CD14-positive monocyte (primary cell): Measurements from ENCODE around the gene SERPINB4. TPM values are rescaled to one million over a fixed set of nuclear protein-coding genes. Genes with fewer than 3 reads are reported as not detected.

Experiments
- DNase-seq, 3 donors: peaks; one replicate each; pipeline ENCODE4 v3.0.0-alpha.2; 2011 to 2022
- H2AFZ ChIP-seq: 2 replicates; pipeline ENCODE4 v1.6.0; 2012; ENCODE audit warnings: mild to moderate bottlenecking, low read depth, low read length, inconsistent platforms; ENCODE audit not compliant: insufficient read depth, poor library complexity, severe bottlenecking
- H3K27ac ChIP-seq, 2 donors: 1 replicate in 1 of 2; 2 replicates in 1 of 2; pipeline ENCODE4 v1.5.1; 2012 to 2013; ENCODE audit warnings: low read length in 2 of 2, control low read depth in 1 of 2, inconsistent platforms in 1 of 2, low read depth in 1 of 2, mild to moderate bottlenecking in 1 of 2
- H3K27me3 ChIP-seq, 2 donors: one replicate each; pipeline versions ENCODE4 v1.6.0 to v1.6.1; 2011 to 2013; ENCODE audit warnings: low read length in 2 of 2; ENCODE audit not compliant: control insufficient read depth in 2 of 2, insufficient read depth in 2 of 2
- H3K36me3 ChIP-seq, 2 donors: replicated peaks in 1 of 2; 1 replicate in 1 of 2; 2 replicates in 1 of 2; pipeline versions ENCODE4 v1.5.1 to v1.6.1; 2012 to 2013; ENCODE audit warnings: low read length in 2 of 2, control low read depth in 1 of 2, inconsistent platforms in 1 of 2, mild to moderate bottlenecking in 1 of 2; ENCODE audit not compliant: insufficient read depth in 2 of 2, control insufficient read depth in 1 of 2
- H3K4me1 ChIP-seq, 2 donors: 1 replicate in 1 of 2; 2 replicates in 1 of 2; pipeline versions ENCODE4 v1.5.1 to v1.6.1; 2012 to 2013; ENCODE audit warnings: low read length in 2 of 2, control low read depth in 1 of 2, inconsistent platforms in 1 of 2, mild to moderate bottlenecking in 1 of 2, moderate library complexity in 1 of 2; ENCODE audit not compliant: insufficient read depth in 2 of 2, control insufficient read depth in 1 of 2
- H3K4me2 ChIP-seq: replicated peaks from 2 replicates; pipeline ENCODE3; 2012; ENCODE audit warnings: low read length, moderate library complexity, mild to moderate bottlenecking; ENCODE audit not compliant: poor library complexity, severe bottlenecking; ENCODE audit errors: extremely low read depth
- H3K4me3 ChIP-seq, 3 experiments: fragments of 200-600 bp in 1 of 3; sonication (generic) in 1 of 3; replicated peaks in 1 of 3; 1 replicate in 2 of 3; 2 replicates in 1 of 3; pipeline ENCODE4 v1.5.1; 2011 to 2013; ENCODE audit warnings: low read length in 3 of 3, mild to moderate bottlenecking in 3 of 3, control low read depth in 2 of 3, low read depth in 2 of 3, inconsistent platforms in 1 of 3, moderate library complexity in 1 of 3
- H3K79me2 ChIP-seq: 2 replicates; pipeline ENCODE4 v1.6.0; 2012; ENCODE audit warnings: mild to moderate bottlenecking, control low read depth, inconsistent platforms, low read length, moderate library complexity; ENCODE audit not compliant: insufficient read depth
- H3K9ac ChIP-seq: 2 replicates; pipeline ENCODE4 v1.6.0; 2017; ENCODE audit warnings: low read length, mild to moderate bottlenecking; ENCODE audit not compliant: insufficient read depth, poor library complexity, severe bottlenecking
- H3K9me3 ChIP-seq, 2 donors: replicated peaks in 1 of 2; 1 replicate in 1 of 2; 2 replicates in 1 of 2; pipeline versions ENCODE4 v1.5.1 to v1.6.1; 2012 to 2013; ENCODE audit warnings: low read length in 2 of 2, control low read depth in 1 of 2; ENCODE audit not compliant: control insufficient read depth in 1 of 2, insufficient read depth in 1 of 2
- H4K20me1 ChIP-seq: 2 replicates; pipeline ENCODE4 v1.6.0; 2012; ENCODE audit warnings: mild to moderate bottlenecking, low read length, control low read depth, moderate library complexity; ENCODE audit not compliant: insufficient read depth
- H3K27ac Mint-ChIP-seq, 7 donors: one replicate each; pipeline ENCODE4 v1.8.0; 2020; ENCODE audit warnings: mild to moderate bottlenecking in 7 of 7, mixed read lengths in 7 of 7, moderate library complexity in 6 of 7, inconsistent platforms in 2 of 7
- H3K27me3 Mint-ChIP-seq, 3 donors: one replicate each; pipeline ENCODE4 v1.8.0; 2021 to 2022; ENCODE audit warnings: low read depth in 3 of 3, mild to moderate bottlenecking in 3 of 3, mixed read lengths in 3 of 3, moderate library complexity in 3 of 3, inconsistent platforms in 1 of 3
- H3K36me3 Mint-ChIP-seq, 2 donors: one replicate each; pipeline ENCODE4 v1.8.0; 2020; ENCODE audit warnings: mixed read lengths in 2 of 2, inconsistent platforms in 1 of 2, mild to moderate bottlenecking in 1 of 2
- H3K4me1 Mint-ChIP-seq: one replicate; pipeline ENCODE4 v1.8.0; 2020; ENCODE audit warnings: mild to moderate bottlenecking, mixed read lengths
- H3K4me3 Mint-ChIP-seq, 2 donors: one replicate each; pipeline ENCODE4 v1.8.0; 2020; ENCODE audit warnings: mild to moderate bottlenecking in 2 of 2, mixed read lengths in 2 of 2, moderate library complexity in 1 of 2
- H3K9me3 Mint-ChIP-seq, 7 donors: one replicate each; pipeline ENCODE4 v1.8.0; 2020 to 2022; ENCODE audit warnings: mixed read lengths in 7 of 7, mild to moderate bottlenecking in 6 of 7, moderate library complexity in 6 of 7, inconsistent platforms in 2 of 7
- CTCF ChIP-seq: fragments of 200-600 bp; IDR thresholded peaks from one replicate; pipeline ENCODE4 v1.8.0; 2022; ENCODE audit warnings: antibody characterized with exemption, mild to moderate bottlenecking
- WGBS: methylation state at CpG from one replicate; pipeline ENCODE4 v1.1.5; 2013; ENCODE audit warnings: missing lambda C conversion rate; ENCODE audit not compliant: insufficient coverage; 5-methylcytosine and 5-hydroxymethylcytosine counted together
- intact Hi-C, 2 donors: fragments of 100-400 bp; cut with micrococcal nuclease; formaldehyde crosslinking; loops; one replicate each; pipeline versions ENCODE4 v1.15.0 to v1.15.1; 2023
- polyA plus RNA-seq, 3 donors: library from polyadenylated mRNA; depleted of rRNA in 1 of 3; unstranded in 2 of 3; stranded (reverse) in 1 of 3; fragments of 300-500 nt in 2 of 3; fragments of >200 nt in 1 of 3; fragmentation: Illumina TruSeq in 2 of 3; gene quantifications; 1 replicate in 2 of 3; 2 replicates in 1 of 3; pipeline ENCODE4 v1.2.3, GENCODE V29; 2012 to 2021

The SERPINB4 gene
- polyA plus RNA-seq, 3 donors = not detected

- Mint-ChIP-seq H3K4me3 (no peak overlapping the region), H3K36me3 (peaks cover 0 to 3% of the 10 kb centered on the region in 2 donors), H3K4me1 (peaks cover 27% of the 10 kb centered on the region), H3K27me3 (peaks cover 0 to 1% (median 0%) of the 10 kb centered on the region in 3 donors), H3K27ac (peak overlapping the region in 3 of 7 donors; percentile 19 to 86 (median 47)), H3K9me3 (peaks cover 3 to 13% (median 7%) of the 10 kb centered on the region in 7 donors)
- no peaks in the 10 kb centered on the region for H3K9me3 ChIP-seq
- peaks cover 27 to 28% of the 10 kb centered on the region in 2 donors for H3K4me1 ChIP-seq
- TF ChIP-seq CTCF = no peak
- H4K20me1 ChIP-seq = no peaks in the 10 kb centered on the region
- peak overlapping the region in 1 of 2 donors; percentile 38 for H3K27ac ChIP-seq
- no peaks in the 10 kb centered on the region for H3K36me3 ChIP-seq
- no peak overlapping the region for H3K4me3 ChIP-seq
- WGBS = no CpG with 5 or more reads among the region's 3 CpGs
- H3K27me3 ChIP-seq = no peaks in the 10 kb centered on the region
- H3K9ac ChIP-seq = no peak overlapping the region
- H3K79me2 ChIP-seq = no peaks in the 10 kb centered on the region
- H3K4me2 ChIP-seq = no peak overlapping the region
- H2AFZ ChIP-seq = peak overlapping the region; percentile 38
- DNase-seq = no peak
- intact Hi-C loops = no loop called here
Observed at GRCh38 chr18:63590966-63591695, 52.9 kb downstream of the SERPINB4 start.

GRCh38 chr18:63590373-63590772, 53.7 kb downstream of the SERPINB4 start:
- H3K79me2 ChIP-seq = no peaks in the 10 kb centered on the region
- H3K9ac ChIP-seq = no peak overlapping the region
- H4K20me1 ChIP-seq = no peaks in the 10 kb centered on the region
- peak; percentile 59 to 82 (median 77) for DNase-seq
- H3K4me3 ChIP-seq = no peak overlapping the region
- peaks cover 0 to 3% of the 10 kb centered on the region in 2 donors for H3K36me3 Mint-ChIP-seq
- H3K4me1 Mint-ChIP-seq = peaks cover 35% of the 10 kb centered on the region
- peak overlapping the region; percentile 10 for H3K4me2 ChIP-seq
- H3K27ac ChIP-seq = peak overlapping the region in 1 of 2 donors; percentile 38
- H3K4me1 ChIP-seq = peaks cover 34 to 35% of the 10 kb centered on the region in 2 donors
- H2AFZ ChIP-seq = peak overlapping the region; percentile 38
- H3K27me3 Mint-ChIP-seq = peaks cover 0 to 1% (median 0%) of the 10 kb centered on the region in 3 donors
- WGBS = 6% methylated on average over 2 of the region's 2 CpGs
- peaks cover 3 to 13% (median 7%) of the 10 kb centered on the region in 7 donors for H3K9me3 Mint-ChIP-seq
- H3K9me3 ChIP-seq = no peaks in the 10 kb centered on the region
- no peaks in the 10 kb centered on the region for H3K36me3 ChIP-seq
- H3K4me3 Mint-ChIP-seq = peak overlapping the region; percentile 38 to 53
- no peaks in the 10 kb centered on the region for H3K27me3 ChIP-seq
- TF ChIP-seq CTCF = no peak
- peak overlapping the region; percentile 50 to 91 (median 83) for H3K27ac Mint-ChIP-seq
- intact Hi-C loops = no loop called here
